Sigmoid colon (tissue), 4 donors: ENCODE data around the gene CHCHD4.

Experiments
- EP300 ChIP-seq, 4 donors: sonication (generic); formaldehyde crosslinking; IDR thresholded peaks; one replicate each; pipeline ENCODE4 v1.6.1; 2017; ENCODE audit warnings: antibody characterized with exemption in 4 of 4
- POLR2A ChIP-seq, 2 donors: fragments of 450-650 bp; IDR thresholded peaks; one replicate each; pipeline ENCODE4 v1.6.1; 2016; ENCODE audit warnings: antibody characterized with exemption in 2 of 2, mild to moderate bottlenecking in 2 of 2, moderate library complexity in 2 of 2
- POLR2AphosphoS5 ChIP-seq, 4 donors: sonication (generic); formaldehyde crosslinking; IDR thresholded peaks; one replicate each; pipeline ENCODE4 v1.6.1; 2017; ENCODE audit warnings: antibody characterized with exemption in 4 of 4
- TF ChIP-seq, protein P1 (sequence below), 4 experiments: fragments of 450-650 bp in 3 of 4; fragments of 200-600 bp in 1 of 4; IDR thresholded peaks; one replicate each; pipeline ENCODE4 v1.5.1; 2016 to 2019; ENCODE audit warnings: antibody characterized with exemption in 4 of 4, mild to moderate bottlenecking in 3 of 4, moderate library complexity in 2 of 4

DNA sequence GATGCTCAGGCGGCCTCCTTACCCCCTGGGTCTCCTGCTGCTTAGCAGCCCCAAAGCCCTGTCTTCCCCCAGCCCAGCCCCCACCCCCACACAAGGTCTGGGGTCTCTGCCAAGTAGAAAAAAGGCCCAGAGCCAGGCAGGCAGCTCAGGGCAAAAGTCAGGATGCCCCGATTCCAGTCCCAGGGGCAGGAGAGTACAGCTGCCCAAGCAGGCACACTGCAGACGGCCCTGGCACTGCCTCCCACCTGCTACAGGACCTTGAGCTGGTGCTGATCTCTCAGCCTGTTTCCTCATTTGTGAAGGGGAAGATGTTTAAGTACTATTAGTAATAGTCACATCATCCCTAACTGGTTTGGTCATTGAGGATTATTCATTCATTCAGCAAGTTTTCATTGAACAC, 12.8 kb upstream of the CHCHD4 start:
- TF ChIP-seq POLR2A (IDR thresholded peaks at IDR 0.05) = no peak
- TF ChIP-seq, protein P1, sequence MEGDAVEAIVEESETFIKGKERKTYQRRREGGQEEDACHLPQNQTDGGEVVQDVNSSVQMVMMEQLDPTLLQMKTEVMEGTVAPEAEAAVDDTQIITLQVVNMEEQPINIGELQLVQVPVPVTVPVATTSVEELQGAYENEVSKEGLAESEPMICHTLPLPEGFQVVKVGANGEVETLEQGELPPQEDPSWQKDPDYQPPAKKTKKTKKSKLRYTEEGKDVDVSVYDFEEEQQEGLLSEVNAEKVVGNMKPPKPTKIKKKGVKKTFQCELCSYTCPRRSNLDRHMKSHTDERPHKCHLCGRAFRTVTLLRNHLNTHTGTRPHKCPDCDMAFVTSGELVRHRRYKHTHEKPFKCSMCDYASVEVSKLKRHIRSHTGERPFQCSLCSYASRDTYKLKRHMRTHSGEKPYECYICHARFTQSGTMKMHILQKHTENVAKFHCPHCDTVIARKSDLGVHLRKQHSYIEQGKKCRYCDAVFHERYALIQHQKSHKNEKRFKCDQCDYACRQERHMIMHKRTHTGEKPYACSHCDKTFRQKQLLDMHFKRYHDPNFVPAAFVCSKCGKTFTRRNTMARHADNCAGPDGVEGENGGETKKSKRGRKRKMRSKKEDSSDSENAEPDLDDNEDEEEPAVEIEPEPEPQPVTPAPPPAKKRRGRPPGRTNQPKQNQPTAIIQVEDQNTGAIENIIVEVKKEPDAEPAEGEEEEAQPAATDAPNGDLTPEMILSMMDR (IDR thresholded peaks at IDR 0.05) = no peak
- no peak for TF ChIP-seq POLR2AphosphoS5 (IDR thresholded peaks at IDR 0.05)
- TF ChIP-seq EP300 (IDR thresholded peaks at IDR 0.05) = no peak
